Fibroblast of lung (primary cell): ENCODE measurements around the gene ACVR1B. TPM values are rescaled to one million over a fixed set of nuclear protein-coding genes. Genes with fewer than 3 reads are reported as not detected.

Source experiments
- DNase-seq, 2 donors: peaks; one replicate each; pipeline versions ENCODE4 v3.0.0 to v3.0.0-alpha.2; 2010; ENCODE audit warnings: low read depth in 2 of 2
- H2AFZ ChIP-seq: 2 replicates; pipeline ENCODE4 v1.5.1; 2012; ENCODE audit warnings: low read length, control low read depth, inconsistent platforms
- H3K27ac ChIP-seq: 2 replicates; pipeline ENCODE4 v1.5.1; 2011; ENCODE audit warnings: low read length, control low read depth; ENCODE audit not compliant: insufficient read depth
- H3K27me3 ChIP-seq: 2 replicates; pipeline ENCODE4 v1.5.1; 2011; ENCODE audit warnings: mild to moderate bottlenecking, low read length; ENCODE audit not compliant: control insufficient read depth, insufficient read depth
- H3K36me3 ChIP-seq: 2 replicates; pipeline ENCODE4 v1.5.1; 2011; ENCODE audit warnings: low read length; ENCODE audit not compliant: control insufficient read depth, insufficient read depth
- H3K4me1 ChIP-seq: 2 replicates; pipeline ENCODE4 v1.5.1; 2011; ENCODE audit warnings: low read length; ENCODE audit not compliant: control insufficient read depth, insufficient read depth; ENCODE audit errors: extremely low read depth
- H3K4me2 ChIP-seq: 2 replicates; pipeline ENCODE4 v1.5.1; 2011; ENCODE audit warnings: low read length, control low read depth; ENCODE audit not compliant: insufficient read depth; ENCODE audit errors: extremely low read depth
- H3K4me3 ChIP-seq, 4 experiments: fragments of 200-600 bp in 1 of 4; sonication (generic) in 1 of 4; replicated peaks in 1 of 4; 2 replicates each; pipeline ENCODE4 v1.5.1; 2011 to 2016; ENCODE audit warnings: low read length in 4 of 4, low read depth in 3 of 4, mild to moderate bottlenecking in 3 of 4, control low read depth in 2 of 4, inconsistent platforms in 1 of 4, mixed read lengths in 1 of 4; ENCODE audit not compliant: insufficient read depth in 1 of 4; ENCODE audit errors: control extremely low read depth in 1 of 4
- H3K79me2 ChIP-seq: 2 replicates; pipeline ENCODE4 v1.5.1; 2012; ENCODE audit warnings: mild to moderate bottlenecking, low read length, inconsistent platforms; ENCODE audit not compliant: control insufficient read depth, insufficient read depth
- H3K9ac ChIP-seq: 2 replicates; pipeline ENCODE4 v1.5.1; 2011; ENCODE audit warnings: mild to moderate bottlenecking, low read length, control low read depth; ENCODE audit not compliant: insufficient read depth
- H3K9me3 ChIP-seq: 2 replicates; pipeline ENCODE4 v1.5.1; 2012; ENCODE audit warnings: low read depth, low read length; ENCODE audit not compliant: control insufficient read depth, insufficient read depth
- H4K20me1 ChIP-seq: 2 replicates; pipeline ENCODE4 v1.5.1; 2011; ENCODE audit warnings: low read length; ENCODE audit not compliant: control insufficient read depth, insufficient read depth; ENCODE audit errors: extremely low read depth
- CTCF ChIP-seq, 2 donors: IDR thresholded peaks in 1 of 2; conservative IDR thresholded peaks in 1 of 2; 1 replicate in 1 of 2; 2 replicates in 1 of 2; pipeline ENCODE4 v1.5.1; 2011 to 2012; ENCODE audit warnings: low read length in 2 of 2, control low read depth in 1 of 2, inconsistent platforms in 1 of 2, low read depth in 1 of 2, mild to moderate bottlenecking in 1 of 2
- EZH2 ChIP-seq: IDR thresholded peaks from 2 replicates; pipeline ENCODE4 v1.5.1; 2012; ENCODE audit warnings: low read length, control low read depth, mild to moderate bottlenecking; ENCODE audit errors: missing control alignments
- polyA plus RNA-seq, 2 donors: library from polyadenylated mRNA; depleted of rRNA in 1 of 2; stranded (reverse) in 1 of 2; unstranded in 1 of 2; fragments of >200 nt; gene quantifications; 2 replicates each; pipeline ENCODE4 v1.2.1, GENCODE V29; 2011 to 2012; ENCODE audit warnings: missing spikeins in 1 of 2
- total RNA-seq: library from RNA; depleted of rRNA; stranded (reverse); fragments of >200 nt; gene quantifications from 2 replicates; pipeline ENCODE4 v1.2.1, GENCODE V29; 2014

Gene ACVR1B
- total and polyA plus RNA-seq, 2 donors (not counting 1 experiment from before 2014, with no cell fraction given), result 12.4 to 13.6 TPM

- TF ChIP-seq CTCF (conservative IDR thresholded peaks at IDR 0.05 in 1 of 2, IDR thresholded peaks at IDR 0.05 in 1 of 2; ENCODE audit: low read depth in 1 of 2, low read length in 2 of 2) (no peak), EZH2 (no peak)
- Histone ChIP-seq H3K9ac (no peak overlapping the region), H2AFZ (no peak overlapping the region), H3K4me1 (no peaks in the 10 kb centered on the region), H3K79me2 (no peaks in the 10 kb centered on the region), H3K4me3 (no peak overlapping the region), H3K4me2 (no peak overlapping the region), H3K36me3 (no peaks in the 10 kb centered on the region), H4K20me1 (no peaks in the 10 kb centered on the region), H3K27ac (no peak overlapping the region), H3K9me3 (no peaks in the 10 kb centered on the region), H3K27me3 (peaks cover 2% of the 10 kb centered on the region)
- DNase-seq, result no peak
Observed at GRCh38 chr12:51921017-51921725, 30.3 kb upstream of the ACVR1B start.

DNA sequence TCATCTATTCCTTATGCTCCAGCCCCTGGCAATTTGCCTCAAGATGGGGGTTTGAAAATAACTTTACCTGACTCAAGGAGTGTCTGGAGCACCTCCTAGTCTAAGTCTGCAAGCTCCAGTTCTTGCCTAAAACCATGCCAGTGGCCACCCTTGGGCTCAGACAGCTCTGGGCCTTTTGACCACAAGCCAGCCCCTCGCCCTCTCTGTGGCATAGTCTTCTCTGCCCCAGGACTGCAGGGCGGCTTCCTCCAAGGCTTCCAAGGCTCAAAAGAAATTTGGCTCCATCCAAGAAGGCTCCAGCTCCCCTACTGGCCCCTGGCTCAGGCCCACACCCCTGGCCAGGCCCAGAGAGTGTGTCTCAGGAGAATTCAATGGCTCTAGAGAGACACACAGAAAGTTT, 29.4 kb upstream of the ACVR1B start:
- no peaks in the 10 kb centered on the region for H3K9me3 ChIP-seq
- H3K27me3 ChIP-seq, result peaks cover 2% of the 10 kb centered on the region
- H3K4me2 ChIP-seq, result no peak overlapping the region
- H3K4me3 ChIP-seq, result no peak overlapping the region
- H3K27ac ChIP-seq, result no peak overlapping the region
- TF ChIP-seq CTCF (conservative IDR thresholded peaks at IDR 0.05 in 1 of 2, IDR thresholded peaks at IDR 0.05 in 1 of 2; ENCODE audit: low read depth in 1 of 2, low read length in 2 of 2), result no peak
- TF ChIP-seq EZH2, result no peak
- no peak overlapping the region for H3K9ac ChIP-seq
- no peaks in the 10 kb centered on the region for H3K36me3 ChIP-seq
- no peaks in the 10 kb centered on the region for H3K4me1 ChIP-seq
- no peaks in the 10 kb centered on the region for H4K20me1 ChIP-seq
- DNase-seq, result no peak
- no peaks in the 10 kb centered on the region for H3K79me2 ChIP-seq
- no peak overlapping the region for H2AFZ ChIP-seq

DNA sequence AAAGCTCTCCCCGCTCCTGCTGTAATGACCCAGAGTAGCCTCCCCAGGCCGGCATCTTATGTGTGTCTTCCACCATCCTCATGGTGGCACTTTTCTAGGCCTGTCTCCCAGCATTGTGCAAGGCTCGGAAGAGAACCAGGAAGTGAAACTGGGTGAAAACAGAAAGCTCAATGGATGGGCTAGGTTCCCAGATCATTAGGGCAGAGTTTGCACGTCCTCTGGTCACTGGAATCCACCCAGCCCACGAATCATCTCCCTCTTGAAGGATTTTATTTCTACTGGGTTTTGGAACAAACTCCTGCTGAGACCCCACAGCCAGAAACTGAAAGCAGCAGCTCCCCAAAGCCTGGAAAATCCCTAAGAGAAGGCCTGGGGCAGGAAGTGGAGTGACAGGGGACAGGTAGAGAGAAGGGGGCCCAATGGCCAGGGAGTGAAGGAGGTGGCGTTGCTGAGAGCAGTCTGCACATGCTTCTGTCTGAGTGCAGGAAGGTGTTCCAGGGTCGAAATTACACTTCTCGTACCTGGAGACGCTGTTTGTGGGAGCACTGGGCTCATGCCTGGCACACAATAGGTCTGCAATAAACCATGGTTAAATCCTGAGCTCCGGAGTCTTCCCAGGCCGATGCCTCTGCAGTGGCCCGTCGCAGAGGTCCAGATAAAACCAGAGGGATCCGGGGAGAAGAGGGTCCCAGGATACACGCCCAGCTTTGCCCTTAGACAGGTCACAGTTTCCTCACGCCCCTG, 28.6 kb upstream of the ACVR1B start:
- no peaks in the 10 kb centered on the region for H3K9me3 ChIP-seq
- peaks cover 2% of the 10 kb centered on the region for H3K27me3 ChIP-seq
- H3K4me3 ChIP-seq, result no peak overlapping the region
- H2AFZ ChIP-seq, result peak overlapping the region; percentile 17
- no peaks in the 10 kb centered on the region for H4K20me1 ChIP-seq
- H3K36me3 ChIP-seq, result no peaks in the 10 kb centered on the region
- H3K4me1 ChIP-seq, result no peaks in the 10 kb centered on the region
- no peaks in the 10 kb centered on the region for H3K79me2 ChIP-seq
- peak overlapping the region; percentile 9 for H3K4me2 ChIP-seq
- peak; percentile 33 to 76 for DNase-seq
- no peak overlapping the region for H3K27ac ChIP-seq
- H3K9ac ChIP-seq, result no peak overlapping the region
- no peak for TF ChIP-seq EZH2
